Keratinocyte (primary cell): ENCODE measurements around the gene PODN. TPM values are rescaled to one million over a fixed set of nuclear protein-coding genes. Genes with fewer than 3 reads are reported as not detected.

Source experiments
- DNase-seq: peaks from one replicate; pipeline ENCODE4 v3.0.0-alpha.2; 2011; ENCODE audit warnings: low read depth, missing footprints, low spot score
- FAIRE-seq: peaks from 2 replicates; lab custom pipeline; 2011; peaks lifted over from hg19 to GRCh38; lab: Jason Lieb, UNC
- H2AFZ ChIP-seq: 2 replicates; pipeline ENCODE4 v1.6.0; 2012; ENCODE audit warnings: low read length, control low read depth, inconsistent platforms; ENCODE audit not compliant: control insufficient read depth
- H3K27ac ChIP-seq: 2 replicates; pipeline ENCODE4 v1.5.1; 2011; ENCODE audit warnings: low read length; ENCODE audit not compliant: control insufficient read depth, insufficient read depth
- H3K27me3 ChIP-seq: 3 replicates; pipeline ENCODE4 v1.6.0; 2011; ENCODE audit warnings: low read length; ENCODE audit not compliant: control insufficient read depth, insufficient read depth; ENCODE audit errors: extremely low read depth
- H3K36me3 ChIP-seq, 2 experiments: 2 replicates in 1 of 2; 3 replicates in 1 of 2; pipeline ENCODE4 v1.5.1; 2011; ENCODE audit warnings: low read length in 2 of 2, mild to moderate bottlenecking in 1 of 2; ENCODE audit not compliant: control insufficient read depth in 2 of 2, insufficient read depth in 2 of 2; ENCODE audit errors: extremely low read depth in 1 of 2
- H3K4me1 ChIP-seq: 3 replicates; pipeline ENCODE4 v1.5.1; 2011; ENCODE audit warnings: low read length; ENCODE audit not compliant: control insufficient read depth, insufficient read depth; ENCODE audit errors: extremely low read depth
- H3K4me2 ChIP-seq: 3 replicates; pipeline ENCODE4 v1.6.0; 2011; ENCODE audit warnings: low read depth, low read length; ENCODE audit not compliant: control insufficient read depth, insufficient read depth; ENCODE audit errors: extremely low read depth
- H3K4me3 ChIP-seq, 3 experiments: fragments of 200-600 bp in 1 of 3; sonication (generic) in 1 of 3; 2 replicates in 2 of 3; 3 replicates in 1 of 3; pipeline ENCODE4 v1.5.1; 2011 to 2016; ENCODE audit warnings: low read length in 3 of 3, mild to moderate bottlenecking in 3 of 3, control low read depth in 2 of 3, inconsistent platforms in 1 of 3, low read depth in 1 of 3, mixed read lengths in 1 of 3, mixed run types in 1 of 3, moderate library complexity in 1 of 3; ENCODE audit not compliant: control insufficient read depth in 2 of 3, insufficient read depth in 2 of 3; ENCODE audit errors: extremely low read depth in 1 of 3
- H3K79me2 ChIP-seq: 2 replicates; pipeline ENCODE4 v1.6.0; 2012; ENCODE audit warnings: low read length; ENCODE audit not compliant: control insufficient read depth, insufficient read depth
- H3K9ac ChIP-seq: 3 replicates; pipeline ENCODE4 v1.6.0; 2011; ENCODE audit warnings: low read length; ENCODE audit not compliant: control insufficient read depth, insufficient read depth; ENCODE audit errors: extremely low read depth
- H3K9me1 ChIP-seq: 3 replicates; pipeline ENCODE4 v1.6.0; 2011; ENCODE audit warnings: low read length; ENCODE audit not compliant: control insufficient read depth, insufficient read depth; ENCODE audit errors: extremely low read depth
- H3K9me3 ChIP-seq: 2 replicates; pipeline ENCODE4 v1.5.1; 2012; ENCODE audit warnings: low read depth, low read length; ENCODE audit not compliant: control insufficient read depth
- H4K20me1 ChIP-seq: 3 replicates; pipeline ENCODE4 v1.6.0; 2011; ENCODE audit warnings: low read length; ENCODE audit not compliant: control insufficient read depth, insufficient read depth; ENCODE audit errors: extremely low read depth
- EZH2 ChIP-seq: IDR thresholded peaks from one replicate; pipeline ENCODE4 v1.6.1; 2012; ENCODE audit warnings: inconsistent platforms, mild to moderate bottlenecking, low read length, moderate library complexity
- dilution Hi-C: fragments of 300-500 bp; cut with MboI; formaldehyde crosslinking; loops from one replicate; pipeline ENCODE4 v1.7.0; 2020; ENCODE audit warnings: low sequenced_read_pairs; ENCODE audit not compliant: extremely low pct_ligation_motif_present
- polyA plus RNA-seq, 5 experiments: library from polyadenylated mRNA; depleted of rRNA in 3 of 5; stranded (reverse) in 3 of 5; stranded (forward) in 1 of 5; unstranded in 1 of 5; fragments of >200 nt; gene quantifications; 1 replicate in 1 of 5; 2 replicates in 3 of 5; 3 replicates in 1 of 5; pipeline versions ENCODE4 v1.2.1 to v1.2.3, GENCODE V29; 2011 to 2012; ENCODE audit warnings: missing spikeins in 2 of 5, low read depth in 1 of 5, low replicate concordance in 1 of 5
- TF ChIP-seq, protein P1 (sequence below), 3 experiments: IDR thresholded peaks in 1 of 3; conservative IDR thresholded peaks in 1 of 3; optimal IDR thresholded peaks in 1 of 3; 2 replicates in 2 of 3; 3 replicates in 1 of 3; pipeline versions ENCODE3 to v1.5.1; 2011; ENCODE audit warnings: low read length in 3 of 3, mild to moderate bottlenecking in 3 of 3, moderate library complexity in 2 of 3, control low read depth in 1 of 3, inconsistent platforms in 1 of 3; ENCODE audit not compliant: insufficient read depth in 2 of 3; ENCODE audit errors: extremely low read depth in 1 of 3

The PODN gene
- polyA plus RNA-seq, 1 donor (not counting 4 experiments of a cell fraction or from before 2014, with no cell fraction given): not detected

DNA sequence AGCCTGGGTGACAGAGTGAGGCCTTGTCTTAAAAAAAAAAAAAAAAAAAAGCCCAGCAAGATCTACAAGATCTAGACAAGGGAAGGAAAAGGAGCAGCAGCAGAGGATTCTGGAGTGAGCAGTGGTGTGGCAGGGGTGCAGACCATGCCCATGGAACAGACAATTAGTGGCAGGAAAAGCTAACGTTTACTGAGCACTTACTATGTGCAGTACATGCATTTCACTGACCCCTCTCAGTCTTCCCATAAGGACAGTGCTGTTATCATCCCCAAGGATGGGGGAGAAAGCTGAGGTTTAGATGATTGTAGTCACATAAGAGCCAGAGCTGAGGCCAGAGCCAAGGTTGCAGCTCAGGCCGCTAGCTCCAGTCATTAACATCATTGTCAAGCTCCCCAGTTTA, 5.9 kb downstream of the PODN start:
- no peak overlapping the region for H3K4me2 ChIP-seq
- no peaks in the 10 kb centered on the region for H3K36me3 ChIP-seq
- DNase-seq (no peak), FAIRE-seq (no peak)
- H3K4me3 ChIP-seq: no peak overlapping the region
- TF ChIP-seq EZH2: no peak
- TF ChIP-seq, protein P1, sequence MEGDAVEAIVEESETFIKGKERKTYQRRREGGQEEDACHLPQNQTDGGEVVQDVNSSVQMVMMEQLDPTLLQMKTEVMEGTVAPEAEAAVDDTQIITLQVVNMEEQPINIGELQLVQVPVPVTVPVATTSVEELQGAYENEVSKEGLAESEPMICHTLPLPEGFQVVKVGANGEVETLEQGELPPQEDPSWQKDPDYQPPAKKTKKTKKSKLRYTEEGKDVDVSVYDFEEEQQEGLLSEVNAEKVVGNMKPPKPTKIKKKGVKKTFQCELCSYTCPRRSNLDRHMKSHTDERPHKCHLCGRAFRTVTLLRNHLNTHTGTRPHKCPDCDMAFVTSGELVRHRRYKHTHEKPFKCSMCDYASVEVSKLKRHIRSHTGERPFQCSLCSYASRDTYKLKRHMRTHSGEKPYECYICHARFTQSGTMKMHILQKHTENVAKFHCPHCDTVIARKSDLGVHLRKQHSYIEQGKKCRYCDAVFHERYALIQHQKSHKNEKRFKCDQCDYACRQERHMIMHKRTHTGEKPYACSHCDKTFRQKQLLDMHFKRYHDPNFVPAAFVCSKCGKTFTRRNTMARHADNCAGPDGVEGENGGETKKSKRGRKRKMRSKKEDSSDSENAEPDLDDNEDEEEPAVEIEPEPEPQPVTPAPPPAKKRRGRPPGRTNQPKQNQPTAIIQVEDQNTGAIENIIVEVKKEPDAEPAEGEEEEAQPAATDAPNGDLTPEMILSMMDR (optimal IDR thresholded peaks at IDR 0.05 in 1 of 3, IDR thresholded peaks at IDR 0.05 in 1 of 3, conservative IDR thresholded peaks at IDR 0.05 in 1 of 3; ENCODE audit: extremely low read depth in 1 of 3, insufficient read depth in 2 of 3, low read length in 3 of 3): no peak
- no peak overlapping the region for H2AFZ ChIP-seq
- H3K9ac ChIP-seq: no peak overlapping the region
- H4K20me1 ChIP-seq: no peaks in the 10 kb centered on the region
- H3K27ac ChIP-seq: no peak overlapping the region
- no peaks in the 10 kb centered on the region for H3K9me3 ChIP-seq
- no peaks in the 10 kb centered on the region for H3K79me2 ChIP-seq
- no peaks in the 10 kb centered on the region for H3K4me1 ChIP-seq
- H3K9me1 ChIP-seq: no peaks in the 10 kb centered on the region
- dilution Hi-C loops: no loop called here
- peaks cover 22% of the 10 kb centered on the region for H3K27me3 ChIP-seq

DNA sequence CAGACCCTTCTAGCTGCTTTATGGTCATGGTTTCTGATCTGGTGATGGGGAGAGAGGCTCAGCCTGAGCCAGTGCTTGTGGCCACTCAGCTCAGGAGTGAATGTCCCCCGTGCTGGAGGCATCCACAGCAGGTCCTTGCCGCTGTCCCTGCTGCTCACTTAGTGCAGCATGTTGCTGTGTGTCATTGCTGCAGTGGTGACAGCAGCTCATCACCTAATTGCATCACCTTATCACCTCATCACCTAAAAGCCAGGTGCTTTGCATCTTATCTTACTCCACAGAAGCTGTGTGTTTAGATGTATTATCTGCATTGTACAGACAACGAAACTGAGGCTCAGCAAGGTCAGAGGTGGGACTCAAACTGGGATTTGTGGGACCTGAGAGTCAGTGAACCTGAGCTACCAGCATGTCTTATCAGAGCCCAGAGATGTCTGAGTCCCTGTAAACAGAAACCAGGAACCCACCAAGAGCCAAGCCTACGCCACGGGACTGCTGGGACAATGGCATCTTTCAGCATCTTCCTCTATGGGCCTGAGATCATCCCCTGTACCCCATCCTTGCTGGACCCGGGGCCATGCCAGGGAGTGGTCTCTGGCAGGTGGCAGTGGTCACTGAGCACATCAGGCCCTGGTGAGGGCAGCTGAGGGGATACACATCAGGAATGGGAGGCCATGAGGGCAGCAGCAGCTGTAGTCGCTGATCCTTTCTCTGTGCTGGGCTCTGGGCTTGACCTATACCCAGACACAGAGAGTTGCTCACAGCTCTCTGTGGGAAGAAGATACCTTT, 6.5 kb downstream of the PODN start:
- Histone ChIP-seq H3K36me3 (no peaks in the 10 kb centered on the region), H3K9me3 (no peaks in the 10 kb centered on the region), H3K27me3 (peaks cover 15% of the 10 kb centered on the region), H3K4me1 (no peaks in the 10 kb centered on the region), H3K9ac (no peak overlapping the region), H3K4me2 (no peak overlapping the region), H3K9me1 (no peaks in the 10 kb centered on the region), H2AFZ (no peak overlapping the region), H3K79me2 (no peaks in the 10 kb centered on the region), H3K4me3 (no peak overlapping the region), H4K20me1 (no peaks in the 10 kb centered on the region), H3K27ac (no peak overlapping the region)
- dilution Hi-C loops: no loop called here
- TF ChIP-seq, protein P1 (optimal IDR thresholded peaks at IDR 0.05 in 1 of 3, IDR thresholded peaks at IDR 0.05 in 1 of 3, conservative IDR thresholded peaks at IDR 0.05 in 1 of 3; ENCODE audit: extremely low read depth in 1 of 3, insufficient read depth in 2 of 3, low read length in 3 of 3): no peak
- no peak for TF ChIP-seq EZH2
- no peak for DNase-seq
- no peak for FAIRE-seq
